GM18511 (cell line): ENCODE measurements around the gene RTN4IP1.

ENCODE experiments used
- ATAC-seq: cut with Tn5 transposase; IDR thresholded peaks from one replicate; pipeline ENCODE4 v1.9.1; 2021; ENCODE audit warnings: mild to moderate bottlenecking, moderate library complexity; ENCODE audit not compliant: unreplicated experiment

The RTN4IP1 gene

DNA sequence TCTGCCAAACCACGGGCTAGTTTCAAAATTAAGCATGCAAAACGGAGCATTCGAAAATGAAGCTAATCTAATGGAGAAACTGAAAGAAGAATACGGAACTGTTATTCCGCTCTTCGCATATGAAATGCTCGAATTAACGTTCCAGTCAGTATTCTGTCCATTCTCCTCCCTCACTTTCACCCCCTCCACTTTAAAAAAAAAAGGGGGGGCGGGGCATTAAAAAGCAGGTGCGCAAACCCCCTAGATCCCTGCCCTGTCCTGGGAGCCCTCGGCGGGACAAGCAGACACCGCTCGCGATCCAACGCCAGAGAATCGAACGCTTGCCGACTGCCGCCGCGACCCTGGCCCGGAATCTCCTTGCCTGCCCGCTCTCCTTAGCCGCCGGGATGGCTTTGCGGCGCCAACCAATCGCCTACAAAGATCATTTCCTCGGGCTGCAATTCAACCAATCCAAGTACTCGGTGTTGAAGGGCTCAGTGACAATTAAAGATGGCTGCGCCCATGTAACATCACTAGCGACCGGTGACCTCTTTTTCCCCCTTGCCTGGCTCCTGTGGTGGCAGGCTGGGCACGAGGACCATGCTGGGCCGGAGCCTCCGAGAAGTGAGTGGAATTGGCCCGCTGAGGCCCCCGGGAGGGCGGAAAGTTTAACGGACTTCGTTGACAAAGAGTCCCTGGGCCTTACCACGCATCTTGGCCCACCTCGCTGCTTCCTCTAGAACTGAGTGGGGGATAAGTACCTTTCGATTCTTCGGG, at the start of gene RTN4IP1, which contains the start of gene QRSL1:
Gene RTN4IP1, minus strand, starts transcription at position 396 of the 756 bp plus-strand sequence. CDS start 477 bp downstream, outside the sequence.
Gene QRSL1, plus strand, starts transcription at position 476 of the 756 bp plus-strand sequence. Its CDS starts 104 bp downstream, at position 580.
- ATAC-seq = peak; percentile 74

GRCh38 chr6:106677282-106677681, 48.0 kb upstream of the RTN4IP1 start:
- no peak for ATAC-seq

GRCh38 chr6:106674541-106675229, 45.4 kb upstream of the RTN4IP1 start:
- ATAC-seq = no peak

DNA sequence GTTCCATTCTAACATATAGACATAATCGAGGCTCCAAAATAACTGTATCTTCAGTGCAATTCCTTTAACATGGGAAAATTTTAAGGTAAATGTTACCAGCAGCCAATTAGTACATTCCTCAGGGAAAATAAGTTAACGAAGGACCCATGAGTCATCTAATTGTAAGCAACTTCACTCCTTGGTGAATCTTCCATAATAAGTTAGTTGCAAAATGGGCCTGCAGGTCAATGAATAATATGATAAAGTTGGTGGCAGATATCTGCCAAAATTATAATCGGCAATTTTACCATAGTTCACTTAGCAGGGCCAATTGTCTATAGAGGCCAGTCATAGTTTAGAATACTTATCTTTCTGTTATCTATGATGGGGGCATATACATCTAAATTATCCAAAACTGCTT, 42.4 kb upstream of the RTN4IP1 start:
- ATAC-seq = no peak

- no peak for ATAC-seq
Measured at GRCh38 chr6:106670236-106670635, 40.9 kb upstream of the RTN4IP1 start.

- ATAC-seq = peak; percentile 35
Measured at GRCh38 chr6:106667022-106667402, 37.7 kb upstream of the RTN4IP1 start.

DNA sequence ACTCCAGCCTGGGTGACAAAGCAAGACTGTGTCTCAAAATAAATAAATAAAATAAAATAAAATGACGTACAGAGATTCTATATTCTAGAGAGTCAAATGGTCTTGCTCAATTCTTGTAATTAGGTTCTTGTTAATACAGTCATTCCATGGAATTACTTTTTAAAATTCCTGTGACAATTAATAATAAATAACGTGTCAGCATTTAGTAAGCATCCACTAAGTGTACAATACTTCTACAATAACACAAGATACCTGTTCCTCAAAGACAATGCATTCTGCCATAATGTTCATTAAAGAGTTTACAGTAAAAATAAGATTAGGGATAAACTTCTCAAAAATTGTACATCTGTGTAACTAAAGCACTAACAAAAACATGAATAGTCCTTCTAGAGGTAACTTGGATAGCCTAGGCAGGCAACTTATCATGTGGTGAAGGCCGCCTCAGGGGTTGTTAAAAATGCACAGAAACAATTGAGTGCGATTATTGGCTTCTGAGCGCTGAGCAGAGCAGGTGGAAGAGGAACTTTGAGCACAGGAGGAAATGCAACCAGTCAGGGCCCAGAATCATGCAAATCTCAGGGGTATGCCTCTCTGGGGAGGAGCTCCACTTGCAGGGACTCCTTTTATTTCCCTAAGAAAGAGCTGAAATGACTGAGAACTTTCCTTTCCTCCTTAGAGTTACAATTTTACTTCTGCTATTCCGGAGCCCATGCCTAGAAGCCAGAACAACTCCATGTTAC, 37.2 kb upstream of the RTN4IP1 start:
- ATAC-seq = peak; percentile 99

- ATAC-seq = no peak
Measured at GRCh38 chr6:106662458-106662857, 33.2 kb upstream of the RTN4IP1 start.

DNA sequence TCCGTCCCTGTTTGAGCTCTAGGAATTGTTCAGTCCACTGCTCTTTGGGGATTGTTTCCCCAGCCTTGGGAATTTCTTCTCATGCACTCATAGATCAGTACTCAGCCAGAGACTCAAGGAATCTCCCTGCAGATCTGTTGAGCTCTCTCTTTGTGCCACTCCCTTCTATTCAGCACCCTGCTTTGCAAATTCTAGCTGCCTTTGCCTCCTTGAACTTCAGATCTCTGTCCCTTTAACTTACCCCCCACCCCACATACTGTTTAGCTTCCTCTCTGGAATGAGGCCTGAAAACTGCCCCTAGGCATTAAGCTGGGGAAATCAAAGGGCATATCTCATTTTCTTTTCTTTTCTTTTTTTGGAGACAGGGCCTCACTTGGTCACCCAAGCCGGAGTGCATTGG, 30.6 kb upstream of the RTN4IP1 start:
- no peak for ATAC-seq

- ATAC-seq = no peak
Measured at GRCh38 chr6:106658469-106658868, 29.2 kb upstream of the RTN4IP1 start.

DNA sequence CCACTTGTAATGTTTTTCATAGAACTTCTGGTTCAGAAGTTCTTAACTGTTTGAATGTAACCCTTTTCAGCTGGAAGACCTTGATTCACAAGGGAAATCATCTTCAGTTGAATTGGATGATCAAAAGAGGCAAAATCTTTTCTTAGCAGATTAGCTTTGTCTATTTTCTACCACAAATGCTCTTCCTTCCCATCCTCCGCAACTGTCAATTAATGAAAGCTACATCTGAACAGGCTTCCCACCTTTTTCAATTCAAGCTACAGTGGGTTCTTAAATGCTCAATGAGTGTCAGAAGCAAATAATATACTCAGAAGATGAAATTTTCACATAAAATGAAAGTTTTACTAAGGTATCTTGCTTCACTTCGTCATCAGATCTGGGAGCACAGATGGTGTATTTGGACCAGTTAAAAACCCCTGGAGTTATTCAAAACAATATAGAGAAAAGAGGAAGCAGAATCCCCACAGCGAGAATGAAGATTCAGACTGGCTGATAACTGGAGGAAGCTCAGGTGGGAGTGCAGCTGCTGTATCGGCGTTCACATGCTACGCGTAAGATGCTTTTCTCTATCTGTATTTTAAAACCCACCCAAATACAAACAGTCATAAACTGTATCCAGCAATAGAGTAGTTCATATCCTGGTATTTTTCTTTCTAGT, 19.5 kb upstream of the RTN4IP1 start:
- ATAC-seq = peak; percentile 89

- no peak for ATAC-seq
Measured at GRCh38 chr6:106643061-106643460, 13.8 kb upstream of the RTN4IP1 start.

- ATAC-seq = no peak
Measured at GRCh38 chr6:106642476-106642875, 13.2 kb upstream of the RTN4IP1 start.

GRCh38 chr6:106639812-106640211, 10.5 kb upstream of the RTN4IP1 start:
- ATAC-seq = no peak

DNA sequence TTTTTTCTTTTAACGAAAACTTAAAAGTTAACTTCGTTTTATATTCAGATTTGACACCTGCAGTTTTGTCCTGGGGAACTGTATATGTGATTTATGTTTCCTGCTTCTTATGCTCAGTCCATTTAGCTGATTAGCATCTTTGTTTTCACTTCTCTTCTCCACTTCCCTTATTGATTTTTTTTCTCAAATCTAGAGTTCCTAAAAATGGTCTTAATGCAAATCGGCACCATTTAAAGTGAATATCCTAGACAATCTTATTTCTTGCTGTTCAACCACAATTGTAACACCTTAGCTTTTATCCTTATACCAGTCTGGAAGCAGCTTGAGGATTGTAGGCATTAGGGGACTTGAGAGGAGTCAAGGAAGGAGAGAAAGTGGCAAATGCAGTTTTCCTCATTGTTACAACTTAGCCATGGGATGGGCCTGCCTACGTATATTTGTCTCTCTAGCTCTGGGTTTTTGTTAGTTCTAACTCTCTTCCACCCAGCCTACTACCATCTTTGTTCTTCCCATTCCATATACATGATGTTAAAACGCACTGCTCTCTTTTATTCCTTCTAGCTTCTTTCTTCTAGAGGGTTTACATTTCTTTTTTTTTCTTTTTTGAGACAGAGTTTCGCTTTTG, 8.5 kb upstream of the RTN4IP1 start:
- peak; percentile 83 for ATAC-seq

- ATAC-seq = peak; percentile 41
Measured at GRCh38 chr6:106637051-106637716, 7.9 kb upstream of the RTN4IP1 start.

GRCh38 chr6:106634565-106634964, 5.3 kb upstream of the RTN4IP1 start:
- ATAC-seq = no peak

DNA sequence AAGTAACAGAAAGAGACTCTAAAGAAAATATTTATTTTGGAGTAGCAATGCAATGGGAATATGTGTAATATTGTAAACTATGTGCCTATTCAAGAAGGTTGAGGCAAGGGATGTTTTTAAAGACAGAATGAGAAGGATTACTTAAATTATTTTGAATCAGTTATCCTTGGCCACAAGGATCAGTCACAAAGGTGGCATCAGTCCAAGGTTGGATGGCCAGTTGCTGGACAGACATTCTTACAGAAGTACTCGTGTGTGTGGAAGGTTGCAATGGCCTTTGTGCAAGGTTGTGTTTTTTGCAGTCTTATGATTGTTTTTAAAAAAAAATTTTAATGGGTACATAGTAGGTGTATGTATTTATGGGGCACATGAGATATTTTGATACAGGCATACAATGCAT, 2.0 kb upstream of the RTN4IP1 start:
- ATAC-seq = no peak

- no peak for ATAC-seq
Measured at GRCh38 chr6:106630366-106630765, 1.1 kb upstream of the RTN4IP1 start.

DNA sequence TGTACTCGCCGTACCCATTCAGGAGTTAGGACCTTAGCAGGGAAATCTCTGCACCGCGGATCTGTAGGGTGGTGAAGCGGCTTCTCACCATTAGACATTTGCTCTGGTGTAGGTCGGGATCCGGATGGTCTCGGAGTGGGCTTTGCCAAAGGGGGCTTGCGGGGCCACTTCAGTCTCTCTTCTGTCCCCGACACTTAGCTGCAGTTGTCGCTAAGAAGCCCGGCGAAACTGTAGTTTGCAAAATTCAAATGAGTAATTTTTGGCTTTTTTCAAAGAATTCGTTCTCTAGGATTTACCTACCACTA, 513 bp upstream of the RTN4IP1 start:
- ATAC-seq = no peak
